Gastrocnemius medialis (tissue), 4 donors: ENCODE results near the gene CFAP45. TPM values are rescaled to one million over a fixed set of nuclear protein-coding genes. Genes with fewer than 3 reads are reported as not detected.

Experiments
- ATAC-seq, 2 donors: fragments of 150-250 bp; one replicate each; pipeline ENCODE4 v1.9.1; 2016
- DNase-seq, 2 donors: peaks; one replicate each; pipeline ENCODE4 v3.0.0-alpha.2; 2019
- H3K27ac ChIP-seq, 4 donors: fragments of 200-600 bp; sonication (generic); 1 replicate in 1 of 4; 2 replicates in 3 of 4; pipeline ENCODE4 v1.5.1; 2016 to 2018; ENCODE audit warnings: mild to moderate bottlenecking in 2 of 4, moderate library complexity in 1 of 4
- H3K27me3 ChIP-seq, 3 donors: fragments of 200-600 bp; sonication (generic) in 2 of 3; 1 replicate in 1 of 3; 2 replicates in 2 of 3; pipeline versions ENCODE4 v1.5.1 to v1.6.0; 2016 to 2019; ENCODE audit warnings: mild to moderate bottlenecking in 1 of 3, moderate library complexity in 1 of 3
- H3K36me3 ChIP-seq, 2 donors: fragments of 200-600 bp; sonication (generic) in 1 of 2; one replicate each; pipeline ENCODE4 v1.5.1; 2017 to 2018
- H3K4me1 ChIP-seq, 2 donors: fragments of 200-600 bp; sonication (generic) in 1 of 2; one replicate each; pipeline ENCODE4 v1.5.1; 2016 to 2017; ENCODE audit warnings: mild to moderate bottlenecking in 2 of 2
- H3K4me3 ChIP-seq, 4 donors: fragments of 200-600 bp; sonication (generic) in 3 of 4; 1 replicate in 1 of 4; 2 replicates in 3 of 4; pipeline ENCODE4 v1.5.1; 2016 to 2019; ENCODE audit warnings: mild to moderate bottlenecking in 2 of 4
- H3K9me3 ChIP-seq, 3 donors: fragments of 200-600 bp; sonication (generic) in 2 of 3; 1 replicate in 1 of 3; 2 replicates in 2 of 3; pipeline ENCODE4 v1.5.1; 2016 to 2019
- CTCF ChIP-seq, 5 experiments: fragments of 450-650 bp in 3 of 5; fragments of 200-600 bp in 2 of 5; sonication (generic) in 2 of 5; IDR thresholded peaks in 4 of 5; conservative IDR thresholded peaks in 1 of 5; 1 replicate in 4 of 5; 2 replicates in 1 of 5; pipeline ENCODE4 v1.5.1; 2016 to 2019; ENCODE audit warnings: antibody characterized with exemption in 5 of 5, mild to moderate bottlenecking in 3 of 5, moderate library complexity in 3 of 5
- POLR2A ChIP-seq, 2 donors: fragments of 450-650 bp; IDR thresholded peaks; one replicate each; pipeline ENCODE4 v1.6.1; 2017; ENCODE audit warnings: antibody characterized with exemption in 2 of 2, mild to moderate bottlenecking in 2 of 2, moderate library complexity in 2 of 2
- in situ Hi-C, 4 donors: fragments of 200-750 bp; cut with MboI; loops; one replicate each; pipeline versions ENCODE4 v1.15.0 to v1.8.0; 2017; ENCODE audit warnings: low sequenced_read_pairs in 4 of 4
- intact Hi-C: fragments of 100-400 bp; cut with DNase I; formaldehyde crosslinking; loops from one replicate; pipeline ENCODE4 v1.15.1; 2023; ENCODE audit warnings: low total_unique reads
- total RNA-seq, 4 donors: library from RNA; depleted of rRNA; stranded (reverse); fragments of >200 nt; gene quantifications; one replicate each; pipeline versions ENCODE4 v1.1.0 to v1.2.3, GENCODE V29; 2016

CFAP45 gene
- total RNA-seq, 4 donors from 2014 or later = not detected

DNA sequence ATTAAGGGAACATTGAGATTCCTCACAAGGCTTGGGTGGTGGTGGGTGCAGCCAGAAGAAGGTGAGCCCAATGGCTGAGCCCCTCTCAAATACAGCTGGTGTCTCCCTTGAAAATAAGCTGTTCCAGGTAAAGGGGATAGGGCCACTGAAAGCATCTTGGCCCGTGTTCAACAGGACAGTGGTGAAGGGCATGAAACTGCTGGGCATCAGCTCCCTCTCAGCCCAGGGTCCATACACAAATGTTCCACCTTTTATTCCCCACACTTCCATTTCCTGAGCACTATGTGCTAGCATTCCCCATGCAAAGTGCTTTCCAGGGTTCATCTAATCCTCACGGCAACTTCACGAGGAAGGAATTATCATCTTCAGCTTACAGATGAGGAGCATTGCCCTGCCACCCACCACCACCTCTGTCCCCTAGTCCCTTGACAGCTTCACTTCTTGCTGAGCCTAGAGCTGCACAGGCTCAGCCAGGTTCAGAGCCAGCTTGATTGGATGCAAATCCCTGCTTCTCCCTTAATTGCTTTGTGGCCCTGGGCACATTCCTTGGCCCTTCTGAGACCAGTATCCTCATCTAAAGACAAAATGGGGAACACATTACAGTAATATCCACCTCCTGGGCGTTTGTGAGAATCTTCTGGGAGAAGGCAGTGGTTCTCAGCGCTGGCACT is 15.7 kb upstream of the CFAP45 start:
- Histone ChIP-seq H3K4me3 (no peak overlapping the region), H3K27ac (peak overlapping the region in 1 of 4 donors; percentile 18), H3K36me3 (peaks cover 0 to 14% of the 10 kb centered on the region in 2 donors), H3K4me1 (peaks cover 15 to 31% of the 10 kb centered on the region in 2 donors), H3K27me3 (no peaks in the 10 kb centered on the region), H3K9me3 (no peaks in the 10 kb centered on the region)
- in situ Hi-C loops (no loop called here), intact Hi-C loops (no loop called here)
- no peak for DNase-seq
- TF ChIP-seq CTCF (IDR thresholded peaks at IDR 0.05 in 4 of 5, conservative IDR thresholded peaks at IDR 0.05 in 1 of 5) (no peak), POLR2A (IDR thresholded peaks at IDR 0.05) (no peak)
- no peak for ATAC-seq

- TF ChIP-seq CTCF (IDR thresholded peaks at IDR 0.05 in 4 of 5, conservative IDR thresholded peaks at IDR 0.05 in 1 of 5) (no peak), POLR2A (IDR thresholded peaks at IDR 0.05) (no peak)
- in situ Hi-C loops = no loop called here
Observed at GRCh38 chr1:159914252-159915018, 14.5 kb upstream of the CFAP45 start.

DNA sequence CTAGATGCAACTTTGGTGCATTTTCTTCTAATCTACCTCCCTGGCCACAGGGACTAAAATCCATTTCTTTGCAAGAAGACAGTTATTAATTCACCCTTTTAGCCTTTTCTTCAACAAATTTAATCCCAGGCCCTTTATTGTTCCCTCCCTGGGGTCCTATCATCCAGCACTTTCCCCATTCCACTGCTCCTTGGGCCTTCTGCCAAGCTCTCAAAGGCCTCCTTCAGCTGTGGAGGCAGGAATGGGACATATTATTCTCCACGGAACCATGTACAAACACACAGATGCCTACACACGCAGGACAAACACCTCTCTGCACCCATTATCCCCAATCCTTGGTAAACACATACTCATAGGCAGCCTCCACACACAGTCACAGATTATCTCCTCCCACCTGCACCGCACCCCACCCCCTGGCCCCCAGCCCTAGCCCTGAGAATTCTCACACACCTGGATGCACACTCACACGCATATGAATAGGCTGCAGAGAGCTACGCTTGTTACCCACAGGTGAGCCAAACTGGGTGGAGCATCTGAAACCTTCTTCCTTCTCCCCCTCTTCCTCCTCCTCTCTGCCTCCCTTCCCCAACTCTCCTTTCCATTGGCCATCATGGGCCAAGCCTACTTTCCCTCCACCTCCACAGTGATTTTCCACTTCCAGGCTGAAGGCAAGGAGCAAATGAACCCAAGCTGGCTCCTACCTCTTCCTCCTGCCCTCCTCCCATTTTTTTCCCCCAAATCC is 13.7 kb upstream of the CFAP45 start:
- peaks cover 0 to 3% of the 10 kb centered on the region in 2 donors for H3K36me3 ChIP-seq
- no peak for ATAC-seq
- H3K27me3 ChIP-seq = no peaks in the 10 kb centered on the region
- peaks cover 0 to 16% of the 10 kb centered on the region in 2 donors for H3K4me1 ChIP-seq
- H3K9me3 ChIP-seq = no peaks in the 10 kb centered on the region
- no peak overlapping the region for H3K27ac ChIP-seq
- H3K4me3 ChIP-seq = no peak overlapping the region
- in situ Hi-C loops (no loop called here), intact Hi-C loops (loop anchor here (2.0 kb wide), 1 partner anchor 23 kb away; no protein-coding TSS in a partner anchor)
- DNase-seq = no peak
- no peak for TF ChIP-seq POLR2A (IDR thresholded peaks at IDR 0.05)
- no peak for TF ChIP-seq CTCF (IDR thresholded peaks at IDR 0.05 in 4 of 5, conservative IDR thresholded peaks at IDR 0.05 in 1 of 5)

More at GRCh38 chr1:159914252-159915018, 14.5 kb upstream of the CFAP45 start:
- intact Hi-C loops = no loop called here
- no peaks in the 10 kb centered on the region for H3K9me3 ChIP-seq
- no peak overlapping the region for H3K4me3 ChIP-seq
- H3K27ac ChIP-seq = no peak overlapping the region
- peaks cover 0 to 5% of the 10 kb centered on the region in 2 donors for H3K36me3 ChIP-seq
- ATAC-seq (no peak), DNase-seq (no peak)
- no peaks in the 10 kb centered on the region for H3K27me3 ChIP-seq
- H3K4me1 ChIP-seq = peaks cover 8 to 24% of the 10 kb centered on the region in 2 donors

GRCh38 chr1:159911326-159912070 is 11.5 kb upstream of the CFAP45 start:
- in situ Hi-C loops = no loop called here
- intact Hi-C loops = loop anchor here (2.0 kb wide), 1 partner anchor 21 kb away; no protein-coding TSS in a partner anchor
- Histone ChIP-seq H3K4me1 (peaks cover 0 to 13% of the 10 kb centered on the region in 2 donors), H3K27ac (peak overlapping the region in 3 of 4 donors; percentile 54 to 62 (median 54)), H3K27me3 (no peaks in the 10 kb centered on the region), H3K9me3 (no peaks in the 10 kb centered on the region), H3K36me3 (no peaks in the 10 kb centered on the region), H3K4me3 (no peak overlapping the region)
- ATAC-seq (no peak), DNase-seq (no peak)
- TF ChIP-seq CTCF (IDR thresholded peaks at IDR 0.05 in 4 of 5, conservative IDR thresholded peaks at IDR 0.05 in 1 of 5) (no peak), POLR2A (IDR thresholded peaks at IDR 0.05) (no peak)
